ENCODE results near the gene KRT3.

GRCh38 chr12:52749827-52750226 lies 46.1 kb downstream of the KRT3 start:
- TF ChIP-seq EZH2 (IDR thresholded peaks at IDR 0.05; ENCODE audit: borderline replicate concordance, control insufficient read depth, low read depth, low read length), result no peak
- TF ChIP-seq JUND (IDR thresholded peaks at IDR 0.05; ENCODE audit: low read depth, low read length), result no peak
- no peak for TF ChIP-seq ESRRA (IDR thresholded peaks at IDR 0.05; ENCODE audit: low read length)
- no peak for TF ChIP-seq ETV6 (conservative IDR thresholded peaks at IDR 0.05 in 1 of 2, IDR thresholded peaks at IDR 0.05 in 1 of 2; ENCODE audit: borderline replicate concordance in 1 of 2, low read depth in 1 of 2)
- TF ChIP-seq HDAC2 (IDR thresholded peaks at IDR 0.05), result no peak
- no peak for TF ChIP-seq ZNF24 (IDR thresholded peaks at IDR 0.05)
- TF ChIP-seq NFIC (IDR thresholded peaks at IDR 0.05; ENCODE audit: low read depth, low read length), result no peak
- TF ChIP-seq, protein P1, sequence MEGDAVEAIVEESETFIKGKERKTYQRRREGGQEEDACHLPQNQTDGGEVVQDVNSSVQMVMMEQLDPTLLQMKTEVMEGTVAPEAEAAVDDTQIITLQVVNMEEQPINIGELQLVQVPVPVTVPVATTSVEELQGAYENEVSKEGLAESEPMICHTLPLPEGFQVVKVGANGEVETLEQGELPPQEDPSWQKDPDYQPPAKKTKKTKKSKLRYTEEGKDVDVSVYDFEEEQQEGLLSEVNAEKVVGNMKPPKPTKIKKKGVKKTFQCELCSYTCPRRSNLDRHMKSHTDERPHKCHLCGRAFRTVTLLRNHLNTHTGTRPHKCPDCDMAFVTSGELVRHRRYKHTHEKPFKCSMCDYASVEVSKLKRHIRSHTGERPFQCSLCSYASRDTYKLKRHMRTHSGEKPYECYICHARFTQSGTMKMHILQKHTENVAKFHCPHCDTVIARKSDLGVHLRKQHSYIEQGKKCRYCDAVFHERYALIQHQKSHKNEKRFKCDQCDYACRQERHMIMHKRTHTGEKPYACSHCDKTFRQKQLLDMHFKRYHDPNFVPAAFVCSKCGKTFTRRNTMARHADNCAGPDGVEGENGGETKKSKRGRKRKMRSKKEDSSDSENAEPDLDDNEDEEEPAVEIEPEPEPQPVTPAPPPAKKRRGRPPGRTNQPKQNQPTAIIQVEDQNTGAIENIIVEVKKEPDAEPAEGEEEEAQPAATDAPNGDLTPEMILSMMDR (IDR thresholded peaks at IDR 0.05 in 2 of 3, conservative IDR thresholded peaks at IDR 0.05 in 1 of 3; ENCODE audit: control insufficient read depth in 2 of 3, extremely low read depth in 1 of 3, insufficient read depth in 1 of 3, low read depth in 3 of 3, low read length in 3 of 3), result no peak
- TF ChIP-seq NFYB (IDR thresholded peaks at IDR 0.05; ENCODE audit: insufficient read depth, low read depth, low read length), result no peak
- TF ChIP-seq ATF7 (IDR thresholded peaks at IDR 0.05; ENCODE audit: low read depth), result no peak

All from GM12878 (cell line).